ENCODE measurements around the gene CLMP.

Gene CLMP

GRCh38 chr11:123188508-123189165 lies 6.4 kb downstream of the CLMP start:
- no peak for DNase-seq

- DNase-seq, result no peak
Measured at GRCh38 chr11:123187665-123188507, 7.2 kb downstream of the CLMP start.

- no peak for DNase-seq
Measured at GRCh38 chr11:123187248-123187647, 7.8 kb downstream of the CLMP start.

- DNase-seq, result no peak
Measured at GRCh38 chr11:123186286-123186685, 8.8 kb downstream of the CLMP start.

- DNase-seq, result no peak
Measured at GRCh38 chr11:123185326-123185725, 9.7 kb downstream of the CLMP start.

- DNase-seq, result no peak
Measured at GRCh38 chr11:123184531-123184930, 10.5 kb downstream of the CLMP start.

- DNase-seq, result no peak
Measured at GRCh38 chr11:123183391-123184099, 11.5 kb downstream of the CLMP start.

- DNase-seq, result no peak
Measured at GRCh38 chr11:123181767-123182500, 13.1 kb downstream of the CLMP start.

GRCh38 chr11:123181075-123181474 lies 14.0 kb downstream of the CLMP start:
- DNase-seq, result no peak

GRCh38 chr11:123180574-123180973 lies 14.5 kb downstream of the CLMP start:
- DNase-seq, result no peak

GRCh38 chr11:123180166-123180565 lies 14.9 kb downstream of the CLMP start:
- no peak for DNase-seq

GRCh38 chr11:123179586-123179985 lies 15.5 kb downstream of the CLMP start:
- DNase-seq, result no peak

- DNase-seq, result no peak
Measured at GRCh38 chr11:123178186-123178585, 16.9 kb downstream of the CLMP start.

- DNase-seq, result no peak
Measured at GRCh38 chr11:123176785-123177184, 18.3 kb downstream of the CLMP start.

GRCh38 chr11:123174196-123175183 lies 20.6 kb downstream of the CLMP start:
- no peak for DNase-seq

- no peak for DNase-seq
Measured at GRCh38 chr11:123173856-123174186, 21.2 kb downstream of the CLMP start.

GRCh38 chr11:123173040-123173855 lies 21.8 kb downstream of the CLMP start:
- DNase-seq, result no peak

- no peak for DNase-seq
Measured at GRCh38 chr11:123170929-123171328, 24.1 kb downstream of the CLMP start.

- no peak for DNase-seq
Measured at GRCh38 chr11:123169821-123170220, 25.2 kb downstream of the CLMP start.

- DNase-seq, result no peak
Measured at GRCh38 chr11:123168955-123169484, 26.0 kb downstream of the CLMP start.

GRCh38 chr11:123168241-123168640 lies 26.8 kb downstream of the CLMP start:
- no peak for DNase-seq
